A673 (cell line): ENCODE data around the gene RFX1. TPM values are rescaled to one million over a fixed set of nuclear protein-coding genes. Genes with fewer than 3 reads are reported as not detected.
"Not testable (repeated sequence)": the region's sequence is repeated elsewhere in the genome, so short reads cannot be mapped to it uniquely, and the experiment has no call there.

Experiments
- BruUV-seq: library from RNA; stranded (reverse); fragments of 400-500 nt; replicated peaks from 2 replicates; lab custom pipeline; 2021; lab: Mats Ljungman, UMichigan
- CTCF ChIA-PET: fragments of 300-600 bp; sonication (Branson Sonifier 250); formaldehyde crosslinking; loops from one replicate; lab custom pipeline; 2022; ENCODE audit warnings: antibody characterized with exemption; lab: Charles Lee
- POLR2A ChIA-PET: fragments of 300-600 bp; sonication (Branson Sonifier 250); formaldehyde crosslinking; loops from one replicate; lab custom pipeline; 2022; ENCODE audit warnings: antibody characterized with exemption; ENCODE audit not compliant: low non-redundant PET; lab: Charles Lee
- DNase-seq: peaks from one replicate; pipeline ENCODE4 v3.0.0-alpha.2; 2015; ENCODE audit warnings: low spot score
- H3K27ac ChIP-seq: fragments of 200-600 bp; sonication (generic); 2 replicates; pipeline ENCODE4 v1.5.1; 2016; ENCODE audit warnings: mixed run types, low read depth, mild to moderate bottlenecking, mixed read lengths, antibody characterized with exemption, low read length; ENCODE audit not compliant: poor library complexity, severe bottlenecking
- H3K27me3 ChIP-seq: fragments of 200-600 bp; sonication (generic); replicated peaks from 2 replicates; pipeline ENCODE4 v1.6.1; 2017; ENCODE audit warnings: mixed run types, low read depth, mild to moderate bottlenecking, mixed read lengths, antibody characterized with exemption, low read length; ENCODE audit not compliant: insufficient read depth, poor library complexity
- H3K36me3 ChIP-seq: fragments of 200-600 bp; sonication (generic); 2 replicates; pipeline ENCODE4 v1.6.1; 2016; ENCODE audit warnings: mixed run types, mild to moderate bottlenecking, mixed read lengths, antibody characterized with exemption, low read length; ENCODE audit not compliant: insufficient read depth, poor library complexity, severe bottlenecking
- H3K4me1 ChIP-seq: fragments of 200-600 bp; sonication (generic); 2 replicates; pipeline ENCODE4 v1.6.1; 2017; ENCODE audit warnings: mixed run types, mild to moderate bottlenecking, mixed read lengths, antibody characterized with exemption, low read length; ENCODE audit not compliant: insufficient read depth, poor library complexity, severe bottlenecking
- H3K4me3 ChIP-seq: fragments of 200-600 bp; sonication (generic); 2 replicates; pipeline ENCODE4 v1.5.1; 2016; ENCODE audit warnings: low read depth, mixed run types, mild to moderate bottlenecking, mixed read lengths, low read length; ENCODE audit not compliant: poor library complexity, severe bottlenecking
- H3K9me3 ChIP-seq: fragments of 200-600 bp; sonication (generic); 2 replicates; pipeline ENCODE4 v1.6.1; 2016; ENCODE audit warnings: mixed run types, low read depth, mild to moderate bottlenecking, mixed read lengths, antibody characterized with exemption, low read length; ENCODE audit not compliant: poor library complexity, severe bottlenecking
- CTCF ChIP-seq: fragments of 300-800, 200-600 bp; sonication (generic); conservative IDR thresholded peaks from 2 replicates; pipeline ENCODE4 v1.5.1; 2017; ENCODE audit warnings: low read depth, mild to moderate bottlenecking, antibody characterized with exemption, low read length, moderate library complexity, mixed read lengths
- EZH2 ChIP-seq: fragments of 200-600 bp; sonication (generic); IDR thresholded peaks from 2 replicates; pipeline ENCODE4 v1.6.1; 2017; ENCODE audit warnings: borderline replicate concordance, low read depth, mild to moderate bottlenecking, mixed read lengths, antibody characterized with exemption, low read length; ENCODE audit not compliant: poor library complexity, severe bottlenecking
- intact Hi-C: fragments of 100-400 bp; cut with micrococcal nuclease; formaldehyde crosslinking; loops from one replicate; pipeline ENCODE4 v1.10.0; 2022; ENCODE audit not compliant: unreplicated experiment
- total RNA-seq: library from RNA; stranded (reverse); gene quantifications from 2 replicates; pipeline ENCODE4 v1.2.3, GENCODE V29; 2021

Gene RFX1
- total RNA-seq, 1 experiment from 2014 or later: 19.5 TPM

DNA sequence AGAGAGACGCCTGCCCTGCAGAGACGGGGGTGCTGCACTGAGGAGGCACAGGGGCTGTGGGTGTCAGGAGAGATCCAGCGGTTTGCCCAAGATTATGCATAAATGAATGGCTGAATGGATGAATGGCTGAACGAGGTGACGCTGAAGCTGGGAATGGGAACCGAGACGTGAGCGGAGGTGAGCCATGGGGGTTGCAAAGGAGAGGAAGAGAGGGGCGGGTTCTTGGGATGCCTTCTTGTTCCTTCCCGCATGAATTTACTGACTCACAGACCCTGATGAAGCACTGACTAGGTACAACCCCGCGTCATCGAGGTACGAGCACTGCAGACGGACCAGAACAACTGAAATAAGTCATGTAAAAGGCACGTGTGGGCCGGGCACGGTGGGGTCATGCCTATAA is 37.1 kb downstream of the RFX1 start:
- Histone ChIP-seq H3K27me3 (no peaks in the 10 kb centered on the region), H3K9me3 (no peaks in the 10 kb centered on the region), H3K27ac (no peak overlapping the region), H3K4me1 (no peaks in the 10 kb centered on the region), H3K4me3 (no peak overlapping the region), H3K36me3 (peaks cover 39% of the 10 kb centered on the region)
- BruUV-seq: no TSS peak
- no peak for TF ChIP-seq EZH2
- TF ChIP-seq CTCF: no peak
- ChIA-PET CTCF (interaction anchor here (1.0 kb wide), 1 partner anchor 105 kb away, joined by 3 read pairs; no protein-coding TSS in a partner anchor), POLR2A (no interaction called here)
- intact Hi-C loops: no loop called here
- no peak for DNase-seq

DNA sequence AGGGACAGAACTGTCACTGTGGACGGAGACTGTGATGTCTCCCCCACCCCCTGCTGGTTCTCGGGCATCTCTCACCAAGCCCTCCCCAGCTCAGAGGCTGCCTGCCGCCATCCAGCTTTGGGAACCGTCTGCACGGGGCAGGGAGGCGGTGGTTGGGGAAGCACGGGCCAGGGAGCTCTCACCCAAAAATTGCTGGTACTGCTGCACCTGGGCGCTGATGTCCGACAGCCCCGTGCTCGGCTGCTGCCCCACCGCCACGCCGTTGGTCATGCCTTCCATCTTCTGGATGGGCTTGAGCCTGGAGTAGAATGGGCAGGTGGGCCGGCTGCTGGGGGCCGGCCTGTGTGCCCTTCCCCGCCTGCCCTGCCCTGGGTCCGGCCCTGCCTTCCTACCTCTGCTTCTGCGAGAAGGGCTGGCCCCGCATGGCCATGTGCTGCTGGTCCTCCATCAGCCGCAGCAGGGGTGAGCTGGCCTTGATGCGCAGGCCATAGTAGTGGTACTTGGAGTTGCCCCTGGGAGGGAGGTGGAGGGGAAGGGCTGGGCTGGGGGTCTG is 37.7 kb downstream of the RFX1 start:
- BruUV-seq: no TSS peak
- Histone ChIP-seq H3K4me1 (no peaks in the 10 kb centered on the region), H3K36me3 (peaks cover 39% of the 10 kb centered on the region), H3K4me3 (no peak overlapping the region), H3K27ac (no peak overlapping the region), H3K9me3 (no peaks in the 10 kb centered on the region), H3K27me3 (no peaks in the 10 kb centered on the region)
- TF ChIP-seq CTCF (no peak), EZH2 (no peak)
- no peak for DNase-seq
- POLR2A ChIA-PET: no interaction called here
- intact Hi-C loops: no loop called here
- CTCF ChIA-PET: interaction anchor here (1.0 kb wide), 1 partner anchor 105 kb away, joined by 3 read pairs; no protein-coding TSS in a partner anchor

- H3K27me3 ChIP-seq, CTCF ChIA-PET, intact Hi-C loops, BruUV-seq, H3K9me3 ChIP-seq, POLR2A ChIA-PET, H3K27ac ChIP-seq, H3K4me3 ChIP-seq, H3K4me1 ChIP-seq, DNase-seq: not testable (repeated sequence)
- H3K36me3 ChIP-seq: peaks cover 41% of the 10 kb centered on the region
Observed at GRCh38 chr19:13967206-13967605, 38.9 kb downstream of the RFX1 start.

DNA sequence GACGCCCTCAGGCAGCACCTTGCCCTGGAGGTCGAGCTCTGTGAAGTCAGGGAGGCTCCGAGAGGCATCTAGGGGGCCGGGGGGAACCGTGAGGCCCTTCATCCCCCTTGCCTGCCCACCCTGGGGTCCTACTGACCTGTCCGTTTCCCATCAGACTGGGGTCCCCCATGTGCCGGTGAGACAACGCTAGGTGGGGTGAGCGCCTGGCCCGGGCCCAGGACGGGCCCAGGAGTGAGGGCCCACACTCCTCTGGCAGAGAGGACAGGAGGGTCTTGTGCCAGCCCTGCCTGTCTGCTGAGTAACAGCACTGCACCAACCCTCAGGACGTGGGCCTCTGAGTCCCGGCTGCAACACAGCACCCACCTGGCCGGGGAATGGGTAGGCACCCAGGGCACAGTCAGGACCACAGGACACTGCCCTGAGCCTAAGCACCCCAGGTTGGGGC is 39.4 kb downstream of the RFX1 start:
- Histone ChIP-seq H3K9me3 (no peaks in the 10 kb centered on the region), H3K27me3 (no peaks in the 10 kb centered on the region), H3K4me1 (no peaks in the 10 kb centered on the region), H3K4me3 (no peak overlapping the region), H3K27ac (no peak overlapping the region), H3K36me3 (peaks cover 44% of the 10 kb centered on the region)
- BruUV-seq: no TSS peak
- CTCF ChIA-PET: no interaction called here
- TF ChIP-seq CTCF (no peak), EZH2 (no peak)
- POLR2A ChIA-PET: no interaction called here
- intact Hi-C loops: no loop called here
- no peak for DNase-seq
